Measurements from ENCODE around the gene MRPL24. TPM values are rescaled to one million over a fixed set of nuclear protein-coding genes. Genes with fewer than 3 reads are reported as not detected.

MRPL24 gene
- total RNA-seq, 4 donors from 2014 or later: 45.0 to 74.4 (median 69.8) TPM

- DNase-seq (ENCODE audit: low spot score) (no peak), ATAC-seq (ENCODE audit: low FRiP score) (no peak)
- TF ChIP-seq CTCF (IDR thresholded peaks at IDR 0.05): no peak
Observed at GRCh38 chr1:156696755-156697154, 44.1 kb downstream of the MRPL24 start.

- ATAC-seq (ENCODE audit: low FRiP score) (no peak), DNase-seq (ENCODE audit: low spot score) (no peak)
- no peak for TF ChIP-seq CTCF (IDR thresholded peaks at IDR 0.05)
Observed at GRCh38 chr1:156694690-156694962, 46.3 kb downstream of the MRPL24 start.

GRCh38 chr1:156693848-156694689, 46.8 kb downstream of the MRPL24 start:
- no peak for DNase-seq (ENCODE audit: low spot score)
- ATAC-seq (ENCODE audit: low FRiP score): no peak
- no peak for TF ChIP-seq CTCF (IDR thresholded peaks at IDR 0.05)

- no peak for DNase-seq (ENCODE audit: low spot score)
- TF ChIP-seq CTCF (IDR thresholded peaks at IDR 0.05): no peak
- no peak for ATAC-seq (ENCODE audit: low FRiP score)
Observed at GRCh38 chr1:156692925-156693847, 47.7 kb downstream of the MRPL24 start.

- TF ChIP-seq CTCF (IDR thresholded peaks at IDR 0.05): no peak
- DNase-seq (ENCODE audit: low spot score) (no peak), ATAC-seq (ENCODE audit: low FRiP score) (no peak)
Observed at GRCh38 chr1:156692441-156692924, 48.4 kb downstream of the MRPL24 start.

- TF ChIP-seq CTCF (IDR thresholded peaks at IDR 0.05): no peak
- ATAC-seq (ENCODE audit: low FRiP score) (peak; percentile 54), DNase-seq (ENCODE audit: low spot score) (no peak)
Observed at GRCh38 chr1:156691665-156692440, 49.0 kb downstream of the MRPL24 start.
